Loucy (cell line): ENCODE data around the gene KCND1.
A peak's percentile ranks its signal among the peaks of the same experiment; 100 is the strongest.

Source experiments
- H2AFZ ChIP-seq: fragments of 200-600 bp; sonication (generic); 2 replicates; pipeline ENCODE4 v1.6.0; 2016; ENCODE audit warnings: antibody characterized with exemption, mild to moderate bottlenecking, low read length, moderate library complexity
- H3F3A ChIP-seq: fragments of 200-600 bp; 2 replicates; pipeline ENCODE4 v1.6.0; 2016; ENCODE audit warnings: antibody characterized with exemption, low read depth, mild to moderate bottlenecking
- H3K27me3 ChIP-seq: fragments of 200-600 bp; sonication (generic); 2 replicates; pipeline ENCODE4 v1.6.1; 2014; ENCODE audit warnings: low read length, mild to moderate bottlenecking; ENCODE audit not compliant: insufficient read depth, poor library complexity, severe bottlenecking
- H3K36me3 ChIP-seq: fragments of 200-600 bp; sonication (generic); 2 replicates; pipeline ENCODE4 v1.6.1; 2016; ENCODE audit warnings: low read length; ENCODE audit not compliant: insufficient read depth
- H3K4me1 ChIP-seq: fragments of 200-600 bp; sonication (generic); 2 replicates; pipeline ENCODE4 v1.5.1; 2014; ENCODE audit warnings: low read length, mild to moderate bottlenecking; ENCODE audit not compliant: insufficient read depth, poor library complexity, severe bottlenecking
- H3K4me2 ChIP-seq: fragments of 200-600 bp; sonication (generic); 2 replicates; pipeline ENCODE4 v1.6.0; 2014; ENCODE audit warnings: antibody characterized with exemption, low read length, low read depth, mild to moderate bottlenecking; ENCODE audit not compliant: poor library complexity, severe bottlenecking
- H3K4me3 ChIP-seq: fragments of 200-600 bp; sonication (generic); 2 replicates; pipeline ENCODE4 v1.5.1; 2014; ENCODE audit warnings: low read length, mild to moderate bottlenecking, mixed read lengths; ENCODE audit not compliant: poor library complexity, severe bottlenecking
- H3K79me2 ChIP-seq: fragments of 200-600 bp; sonication (generic); 2 replicates; pipeline ENCODE4 v1.6.1; 2014; ENCODE audit warnings: low read length; ENCODE audit not compliant: insufficient read depth
- H3K9ac ChIP-seq: fragments of 200-600 bp; sonication (generic); 2 replicates; pipeline ENCODE4 v1.6.0; 2014; ENCODE audit warnings: mild to moderate bottlenecking, low read depth, low read length, moderate library complexity; ENCODE audit not compliant: poor library complexity, severe bottlenecking
- H3K9me2 ChIP-seq: fragments of 200-600 bp; sonication (generic); replicated peaks from 2 replicates; pipeline ENCODE4 v1.6.1; 2016; ENCODE audit warnings: low read depth, low read length, mixed read lengths
- H3K9me3 ChIP-seq: fragments of 200-600 bp; sonication (generic); 2 replicates; pipeline ENCODE4 v1.6.1; 2014; ENCODE audit warnings: mild to moderate bottlenecking, antibody characterized with exemption, low read length, low read depth; ENCODE audit not compliant: insufficient read depth
- H4K20me1 ChIP-seq: fragments of 200-600 bp; sonication (generic); 2 replicates; pipeline ENCODE4 v1.6.0; 2014; ENCODE audit warnings: antibody characterized with exemption, low read length, mild to moderate bottlenecking; ENCODE audit not compliant: insufficient read depth, poor library complexity, severe bottlenecking
- EZH2phosphoT487 ChIP-seq: fragments of 200-600 bp; IDR thresholded peaks from 2 replicates; pipeline ENCODE4 v1.6.1; 2018; ENCODE audit warnings: antibody characterized with exemption, mild to moderate bottlenecking, moderate library complexity, borderline replicate concordance
- TF ChIP-seq, protein P1 (sequence below): fragments of 200-600 bp; sonication (generic); conservative IDR thresholded peaks from 2 replicates; pipeline ENCODE4 v1.5.1; 2014; ENCODE audit warnings: mild to moderate bottlenecking, antibody characterized with exemption, low read length

Gene KCND1

DNA sequence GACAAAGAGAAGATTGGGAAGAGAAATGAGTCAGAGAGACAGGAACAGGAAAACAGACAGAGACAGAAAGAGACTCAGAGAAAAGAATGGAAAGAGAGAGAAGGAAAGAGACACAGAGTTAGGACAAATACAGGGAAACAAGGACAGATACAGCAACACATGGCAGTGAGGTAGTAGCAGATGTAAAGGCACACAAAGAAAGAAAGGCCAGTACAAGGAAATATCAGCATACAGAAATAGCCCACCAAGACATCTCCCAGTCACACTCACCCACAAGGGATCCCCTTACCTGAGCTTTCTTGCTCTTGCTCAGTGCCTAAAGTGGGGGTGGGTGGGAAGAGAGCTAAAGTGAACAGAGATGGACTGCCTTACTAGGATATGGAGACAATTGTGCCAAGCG, 26.2 kb upstream of the KCND1 start:
- peaks cover 21% of the 10 kb centered on the region for H4K20me1 ChIP-seq
- H3K27me3 ChIP-seq = no peaks in the 10 kb centered on the region
- no peak overlapping the region for H2AFZ ChIP-seq
- no peaks in the 10 kb centered on the region; the same call in 1 of the 2 replicates for H3K36me3 ChIP-seq
- TF ChIP-seq, protein P1, sequence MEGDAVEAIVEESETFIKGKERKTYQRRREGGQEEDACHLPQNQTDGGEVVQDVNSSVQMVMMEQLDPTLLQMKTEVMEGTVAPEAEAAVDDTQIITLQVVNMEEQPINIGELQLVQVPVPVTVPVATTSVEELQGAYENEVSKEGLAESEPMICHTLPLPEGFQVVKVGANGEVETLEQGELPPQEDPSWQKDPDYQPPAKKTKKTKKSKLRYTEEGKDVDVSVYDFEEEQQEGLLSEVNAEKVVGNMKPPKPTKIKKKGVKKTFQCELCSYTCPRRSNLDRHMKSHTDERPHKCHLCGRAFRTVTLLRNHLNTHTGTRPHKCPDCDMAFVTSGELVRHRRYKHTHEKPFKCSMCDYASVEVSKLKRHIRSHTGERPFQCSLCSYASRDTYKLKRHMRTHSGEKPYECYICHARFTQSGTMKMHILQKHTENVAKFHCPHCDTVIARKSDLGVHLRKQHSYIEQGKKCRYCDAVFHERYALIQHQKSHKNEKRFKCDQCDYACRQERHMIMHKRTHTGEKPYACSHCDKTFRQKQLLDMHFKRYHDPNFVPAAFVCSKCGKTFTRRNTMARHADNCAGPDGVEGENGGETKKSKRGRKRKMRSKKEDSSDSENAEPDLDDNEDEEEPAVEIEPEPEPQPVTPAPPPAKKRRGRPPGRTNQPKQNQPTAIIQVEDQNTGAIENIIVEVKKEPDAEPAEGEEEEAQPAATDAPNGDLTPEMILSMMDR = no peak
- no peak for TF ChIP-seq EZH2phosphoT487
- H3F3A ChIP-seq = no peaks in the 10 kb centered on the region
- H3K9me2 ChIP-seq = no peaks in the 10 kb centered on the region
- H3K9ac ChIP-seq = no peak overlapping the region
- H3K79me2 ChIP-seq = peaks cover 26% of the 10 kb centered on the region
- no peaks in the 10 kb centered on the region for H3K9me3 ChIP-seq
- H3K4me1 ChIP-seq = peaks cover 2% of the 10 kb centered on the region
- no peak overlapping the region for H3K4me3 ChIP-seq
- H3K4me2 ChIP-seq = peak overlapping the region; percentile 27

DNA sequence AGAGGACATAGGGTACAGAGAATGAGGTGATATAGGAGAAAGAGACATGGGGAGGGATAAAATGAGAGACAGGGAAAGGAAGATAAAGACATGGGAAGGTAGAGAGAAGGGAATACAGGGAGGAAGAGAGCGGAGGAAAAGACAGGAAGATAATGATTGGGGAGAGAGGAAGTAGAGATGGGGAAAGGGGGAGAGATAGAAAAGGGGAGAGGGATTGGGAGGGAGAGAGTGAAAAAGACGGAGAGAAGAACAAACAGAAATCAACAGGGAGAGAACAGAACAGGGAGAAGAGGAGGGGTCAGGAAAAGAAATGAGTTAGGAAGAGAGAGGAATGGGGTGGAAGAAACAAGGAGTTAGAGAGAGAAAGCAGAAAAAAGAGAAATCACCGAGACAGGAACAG, 25.8 kb upstream of the KCND1 start:
- peaks cover 21% of the 10 kb centered on the region for H4K20me1 ChIP-seq
- H3K27me3 ChIP-seq = no peaks in the 10 kb centered on the region
- H3K9me2 ChIP-seq = no peaks in the 10 kb centered on the region
- H3K9me3 ChIP-seq = no peaks in the 10 kb centered on the region
- TF ChIP-seq EZH2phosphoT487 = no peak
- TF ChIP-seq, protein P1 = no peak
- no peak overlapping the region for H2AFZ ChIP-seq
- no peak overlapping the region for H3K4me3 ChIP-seq
- no peaks in the 10 kb centered on the region; the same call in 1 of the 2 replicates for H3K36me3 ChIP-seq
- peaks cover 26% of the 10 kb centered on the region for H3K79me2 ChIP-seq
- H3K4me1 ChIP-seq = peaks cover 2% of the 10 kb centered on the region
- H3F3A ChIP-seq = no peaks in the 10 kb centered on the region
- H3K4me2 ChIP-seq = no peak overlapping the region
- H3K9ac ChIP-seq = no peak overlapping the region

DNA sequence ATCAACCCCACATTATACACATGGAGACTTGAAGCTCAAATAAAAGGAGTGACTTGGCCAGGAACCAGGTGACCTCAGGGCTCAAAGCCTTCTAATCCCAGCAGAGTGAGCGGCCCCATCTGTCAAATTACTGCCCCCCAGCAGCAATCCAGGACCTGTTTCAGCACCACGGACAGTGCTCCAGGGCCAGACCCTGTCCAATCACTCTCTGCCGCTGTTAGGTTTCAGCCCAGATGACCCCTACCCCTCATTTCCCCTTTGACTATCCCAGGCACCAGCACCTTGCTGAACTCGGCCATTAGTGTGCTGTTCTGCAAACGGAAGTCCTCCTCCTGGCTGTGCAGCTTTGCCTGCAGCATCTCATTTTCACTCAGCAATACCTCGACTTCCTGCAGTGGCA, 25.3 kb upstream of the KCND1 start:
- Histone ChIP-seq H2AFZ (no peak overlapping the region), H3K4me2 (no peak overlapping the region), H4K20me1 (peaks cover 21% of the 10 kb centered on the region), H3K4me3 (no peak overlapping the region), H3K27me3 (no peaks in the 10 kb centered on the region), H3K9me2 (no peaks in the 10 kb centered on the region), H3F3A (no peaks in the 10 kb centered on the region), H3K4me1 (peaks cover 2% of the 10 kb centered on the region), H3K79me2 (peaks cover 26% of the 10 kb centered on the region), H3K36me3 (no peaks in the 10 kb centered on the region; the same call in 1 of the 2 replicates), H3K9me3 (no peaks in the 10 kb centered on the region), H3K9ac (no peak overlapping the region)
- TF ChIP-seq, protein P1 = no peak
- no peak for TF ChIP-seq EZH2phosphoT487
